Posterior cingulate gyrus (tissue), 11 donors: Measurements from ENCODE around the gene SFXN3.

Experiments used
- DNase-seq, 10 donors: peaks; one replicate each; pipeline versions ENCODE4 v3.0.0 to v3.0.0-alpha.2; 2020 to 2021; ENCODE audit warnings: mixed read lengths in 3 of 10
- intact Hi-C: fragments of 100-400 bp; cut with DNase I; formaldehyde crosslinking; loops from one replicate; pipeline ENCODE4 v1.15.1; 2023

The SFXN3 gene

DNA sequence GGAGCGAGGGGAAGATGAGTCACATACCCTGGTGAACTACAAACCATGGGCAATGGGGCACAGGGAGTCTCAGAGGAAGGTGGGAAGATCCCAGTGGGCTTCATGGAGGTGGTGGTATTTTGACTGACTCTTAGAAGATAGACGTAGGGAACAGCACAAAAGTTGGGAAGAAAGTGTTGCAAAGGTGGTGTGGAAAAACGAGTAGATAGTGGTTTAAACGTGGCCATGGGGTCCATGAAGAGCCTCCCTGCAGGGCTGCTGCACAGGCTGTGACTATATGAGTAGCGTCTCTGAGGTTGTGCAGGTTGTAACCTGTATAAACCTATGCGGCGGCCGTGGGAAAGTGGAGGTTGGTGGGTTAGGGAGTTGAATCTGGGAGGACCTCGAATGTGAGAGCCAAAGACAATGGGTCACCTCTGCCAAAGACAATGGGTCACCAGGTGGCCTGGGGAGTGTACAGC is 17.6 kb upstream of the SFXN3 start:
- DNase-seq: no peak
- intact Hi-C loops: no loop called here

DNA sequence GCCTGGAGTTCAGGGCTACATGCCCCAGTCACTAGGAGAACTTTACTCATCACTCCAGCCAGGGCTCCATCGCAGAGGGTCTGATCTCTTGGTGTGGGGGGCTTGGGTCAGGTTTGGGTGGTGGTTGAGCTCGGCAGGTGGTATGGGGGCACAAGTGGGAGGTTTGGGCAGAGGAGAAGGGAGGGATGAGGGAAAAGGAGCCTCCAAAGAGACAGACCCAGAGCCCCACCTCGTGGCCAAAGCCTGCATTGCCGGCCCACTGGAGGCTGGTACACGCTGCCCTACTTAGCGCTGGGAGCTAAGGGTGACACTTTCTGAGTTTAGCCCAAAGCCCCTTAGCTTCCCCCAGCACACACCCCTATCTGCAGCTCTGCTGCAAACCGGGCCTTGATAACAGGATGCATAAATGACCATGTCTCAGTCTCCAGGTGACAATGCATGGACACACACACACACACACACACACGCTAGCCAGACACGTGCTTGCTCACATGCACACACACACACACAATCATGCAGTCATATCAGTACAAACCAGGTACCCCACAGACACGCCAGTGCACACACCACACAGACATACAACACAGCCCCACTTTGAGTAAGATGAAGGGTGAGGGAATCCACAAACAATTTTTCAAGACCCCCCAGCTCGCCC is 16.7 kb upstream of the SFXN3 start:
- DNase-seq: peak; percentile 67 to 97 (median 91)
- intact Hi-C loops: loop anchor here (1.0 kb wide), 1 partner anchor 20 kb away; no protein-coding TSS in a partner anchor

DNA sequence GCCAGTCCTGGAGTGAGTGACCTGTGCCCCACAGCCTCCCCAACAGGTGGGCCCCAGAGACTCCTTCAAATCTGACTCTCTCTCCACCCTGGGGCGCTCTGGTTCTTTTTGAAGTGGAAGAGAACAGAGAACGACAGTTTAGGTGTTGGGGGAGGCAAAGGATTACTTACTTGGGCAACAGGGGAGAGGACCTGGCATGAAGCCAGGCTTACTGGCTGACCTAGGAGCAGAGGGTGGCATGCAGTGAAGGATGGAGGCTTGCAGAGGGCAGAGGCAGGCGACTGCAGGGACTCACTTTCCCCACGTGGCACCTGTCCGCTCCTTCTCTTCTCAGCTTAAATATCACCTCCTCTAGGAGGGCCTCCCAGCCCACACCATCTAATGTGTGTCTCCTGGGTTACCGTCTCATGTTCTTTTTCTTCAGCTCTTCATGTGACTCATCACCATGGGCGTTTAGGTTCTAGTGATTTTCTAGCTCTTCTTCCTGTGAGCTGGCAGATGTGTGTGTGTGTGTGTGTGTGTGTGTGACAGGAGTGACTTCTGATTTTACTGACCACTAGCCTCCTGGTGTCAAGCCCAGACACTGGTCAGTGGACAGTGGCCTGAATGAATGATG is 16.0 kb upstream of the SFXN3 start:
- no peak for DNase-seq
- intact Hi-C loops: loop anchor here (1.0 kb wide), 1 partner anchor 21 kb away; no protein-coding TSS in a partner anchor

DNA sequence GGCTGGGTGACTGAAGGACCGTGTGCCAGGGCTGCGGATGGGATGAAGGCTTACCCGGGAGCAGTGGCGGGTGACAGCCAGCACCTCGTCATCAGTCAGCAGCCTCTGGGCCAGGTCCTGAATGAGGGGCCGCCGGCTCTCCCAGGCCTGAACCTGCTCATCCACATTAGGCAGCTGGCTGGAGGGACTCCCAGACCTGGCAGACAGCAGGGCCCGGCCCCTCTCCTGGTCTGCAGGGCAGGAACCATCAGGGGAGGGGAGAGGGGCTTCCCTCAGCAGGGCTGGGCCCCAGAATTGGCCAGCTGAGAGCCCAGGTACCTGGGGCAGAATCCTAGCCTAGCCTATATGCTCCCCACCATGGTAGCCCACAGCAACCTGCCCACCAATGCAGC is 15.5 kb upstream of the SFXN3 start:
- peak in 1 of 10 donors; percentile 47 for DNase-seq
- intact Hi-C loops: no loop called here

DNA sequence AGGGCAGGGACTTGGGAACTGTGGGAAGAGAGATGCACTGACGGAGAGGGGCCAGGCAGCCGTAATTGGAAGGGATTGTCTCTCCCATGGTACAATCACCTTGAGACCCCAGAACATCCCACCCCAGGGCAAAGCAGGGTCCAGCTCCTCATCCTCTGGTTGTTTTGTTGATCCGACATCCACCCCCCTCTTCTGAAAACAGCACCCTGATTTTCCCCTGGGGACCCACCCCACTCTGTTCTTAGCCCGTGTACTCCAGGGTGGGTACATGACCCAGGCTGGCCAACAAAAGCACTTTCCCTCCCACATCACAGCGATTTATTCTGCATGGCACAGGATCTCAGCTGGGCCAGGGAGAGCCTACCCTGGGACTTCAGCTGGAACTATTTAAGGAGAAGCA is 14.2 kb upstream of the SFXN3 start:
- intact Hi-C loops: no loop called here
- DNase-seq: peak in 1 of 10 donors; percentile 23

DNA sequence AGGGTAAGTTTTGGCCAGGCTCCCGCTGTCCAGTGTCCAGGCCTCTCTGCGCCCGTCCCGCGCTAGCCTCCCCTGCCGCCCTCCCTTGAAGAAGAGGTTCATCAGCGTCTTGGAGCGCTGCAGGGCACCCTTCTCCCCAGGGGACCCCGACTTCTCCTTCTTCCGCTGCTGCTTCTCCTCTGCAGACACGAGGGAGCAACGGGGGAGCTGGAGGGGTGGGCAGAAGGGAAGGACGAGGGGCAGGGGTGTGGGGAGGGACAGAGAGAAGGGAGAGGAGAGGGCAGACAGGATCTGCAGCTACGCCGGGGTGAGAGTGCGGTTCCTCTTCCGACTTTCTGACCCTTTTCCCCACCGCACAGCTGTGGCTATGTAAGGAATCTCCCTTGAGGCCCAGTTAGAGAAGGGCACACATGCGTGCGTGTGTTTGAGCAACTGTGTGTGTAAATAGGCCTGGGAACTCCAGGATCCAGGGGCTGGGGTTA is 12.9 kb upstream of the SFXN3 start:
- intact Hi-C loops: loop anchor here (2.0 kb wide), 1 partner anchor 51 kb away; no protein-coding TSS in a partner anchor
- DNase-seq: peak in 2 of 10 donors; percentile 68 to 70

DNA sequence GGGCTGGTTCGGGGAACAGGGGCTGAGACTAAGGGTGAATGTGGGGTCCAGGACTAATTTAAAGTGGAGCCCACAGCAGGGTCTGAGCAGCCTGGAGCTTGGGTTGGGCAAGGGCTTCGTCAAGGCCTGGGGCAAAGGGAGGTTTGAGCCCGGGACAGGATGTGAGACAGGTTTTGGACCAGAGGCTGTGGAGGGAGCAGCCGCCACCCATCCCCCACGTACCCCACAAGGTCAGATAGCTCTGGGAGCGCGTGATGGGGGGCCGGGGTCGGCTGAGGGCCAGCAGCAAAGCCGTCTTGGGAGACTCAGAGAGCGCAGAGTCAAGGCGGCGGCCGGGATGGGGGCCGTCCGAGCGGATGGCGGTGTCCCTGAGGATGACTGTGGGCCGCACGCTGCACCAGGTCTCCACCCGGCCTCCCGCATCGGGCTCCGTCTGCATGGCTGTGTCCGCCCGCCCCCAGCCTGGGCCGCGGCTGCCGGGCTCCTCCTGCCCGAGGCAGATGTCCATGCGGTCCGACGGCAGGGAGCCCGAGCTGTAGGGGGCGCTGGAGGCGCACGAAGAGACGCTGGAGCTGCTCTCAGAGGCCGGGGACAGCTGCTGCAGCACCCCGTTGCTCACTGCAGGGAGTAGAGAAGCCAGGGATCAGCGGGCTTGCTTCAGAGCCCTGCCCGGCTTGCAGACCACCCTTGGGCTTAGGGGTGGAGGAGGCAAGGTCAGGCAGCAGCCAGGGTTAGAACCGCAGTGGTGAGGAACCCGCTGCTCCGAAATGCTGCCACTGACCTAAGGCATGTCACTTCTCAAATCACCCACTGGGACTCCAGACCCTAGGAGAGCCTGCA is 12.2 kb upstream of the SFXN3 start:
- DNase-seq: peak; percentile 69 to 98 (median 88)
- intact Hi-C loops: loop anchor here (2.0 kb wide), 1 partner anchor 50 kb away; no protein-coding TSS in a partner anchor

DNA sequence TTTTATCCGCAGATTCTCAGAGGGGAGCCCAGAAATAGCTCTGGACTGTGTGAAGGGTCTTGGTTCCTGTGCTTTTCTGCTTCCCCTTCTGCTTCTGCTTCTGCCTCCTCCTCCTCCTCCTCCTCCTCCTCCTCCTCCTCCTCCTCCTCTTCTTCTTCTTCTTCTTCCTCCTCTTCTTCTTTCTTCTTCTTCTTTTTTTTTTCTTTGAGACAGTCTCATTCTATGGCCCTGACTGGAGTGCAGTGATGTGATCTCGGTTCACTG is 11.7 kb upstream of the SFXN3 start:
- intact Hi-C loops: loop anchor here (2.0 kb wide), 1 partner anchor 49 kb away; no protein-coding TSS in a partner anchor
- DNase-seq: no peak

DNA sequence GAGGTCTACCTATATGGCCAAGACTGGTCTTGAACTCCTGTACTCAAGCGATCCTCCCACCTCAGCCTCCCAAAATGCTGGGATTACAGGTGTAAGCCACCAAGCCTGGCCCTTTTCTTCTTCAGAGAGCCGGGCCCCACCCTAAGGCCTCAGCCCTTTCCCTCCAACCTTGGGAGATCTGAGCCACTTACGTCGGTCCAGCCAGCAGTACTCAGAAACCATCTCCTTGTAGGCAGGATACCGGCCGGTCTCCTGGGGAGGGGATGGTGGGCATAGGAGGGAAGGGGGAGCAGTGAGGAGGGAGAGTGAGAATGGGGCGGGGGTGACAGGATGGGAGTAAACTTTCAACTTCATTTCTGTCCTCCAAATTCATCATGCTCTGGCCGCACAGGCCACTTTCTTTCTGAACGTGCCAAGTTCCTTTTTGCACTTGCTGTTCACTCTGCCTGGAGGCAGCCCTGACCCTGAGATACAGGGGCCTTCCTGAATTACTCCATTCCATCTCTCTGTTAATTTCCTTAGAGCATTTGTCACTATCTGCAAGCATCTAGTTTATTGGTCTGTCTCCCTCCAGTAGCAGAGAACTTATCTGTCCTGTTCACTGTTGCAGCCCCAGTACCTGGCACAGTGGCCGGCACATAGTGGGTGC is 10.5 kb upstream of the SFXN3 start:
- peak in 1 of 10 donors; percentile 58 for DNase-seq

DNA sequence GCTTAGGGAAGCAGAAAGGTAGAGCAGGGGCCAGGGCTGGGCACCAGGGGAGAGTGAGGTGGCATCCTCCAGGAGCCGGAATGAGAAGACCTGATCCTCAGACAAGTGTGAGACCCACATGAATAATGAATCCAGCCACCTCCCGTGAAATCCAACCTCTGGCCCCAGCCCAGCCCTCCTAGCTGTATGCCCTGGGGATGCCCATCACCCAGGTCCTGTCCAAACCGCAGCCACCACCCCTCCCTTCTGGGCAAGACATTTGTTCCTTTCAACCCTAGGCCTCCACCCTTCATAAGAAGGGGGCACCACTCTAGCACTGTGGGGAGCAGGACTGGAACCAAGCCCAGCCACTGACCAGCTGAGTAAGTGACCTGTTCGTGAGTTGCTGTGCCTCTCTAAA is 9.8 kb upstream of the SFXN3 start:
- intact Hi-C loops: no loop called here
- peak in 1 of 10 donors; percentile 70 for DNase-seq

More for the DNA sequence above, 10.5 kb upstream of the SFXN3 start:
- intact Hi-C loops: no loop called here

DNA sequence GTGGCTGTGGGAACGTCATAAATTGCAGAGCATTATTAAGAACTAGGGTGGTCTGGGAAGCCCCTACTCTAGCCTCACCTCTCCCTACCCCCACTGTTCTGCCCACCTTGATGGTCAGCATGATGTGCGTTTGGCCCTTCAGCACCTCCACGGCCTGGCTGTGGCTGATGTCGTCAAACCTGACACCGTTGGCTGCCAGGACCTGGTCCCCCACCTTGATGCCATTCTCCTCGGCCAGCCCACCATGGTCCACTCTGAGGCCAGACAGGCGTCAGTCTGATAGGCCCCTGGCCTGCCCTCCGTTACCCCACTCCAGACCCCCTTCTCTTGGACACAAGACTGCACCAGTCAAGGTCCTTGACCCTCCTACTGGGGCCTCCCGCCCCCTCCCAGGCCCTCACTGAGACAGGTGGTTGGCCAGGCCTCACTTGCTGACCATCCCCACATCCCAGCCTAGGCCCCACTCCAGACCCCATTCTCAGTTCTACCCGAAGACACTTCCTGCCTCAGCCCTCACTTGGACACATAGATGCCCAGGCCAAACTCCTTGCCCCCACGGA is 9.3 kb upstream of the SFXN3 start:
- peak in 1 of 10 donors; percentile 55 for DNase-seq
- intact Hi-C loops: no loop called here

DNA sequence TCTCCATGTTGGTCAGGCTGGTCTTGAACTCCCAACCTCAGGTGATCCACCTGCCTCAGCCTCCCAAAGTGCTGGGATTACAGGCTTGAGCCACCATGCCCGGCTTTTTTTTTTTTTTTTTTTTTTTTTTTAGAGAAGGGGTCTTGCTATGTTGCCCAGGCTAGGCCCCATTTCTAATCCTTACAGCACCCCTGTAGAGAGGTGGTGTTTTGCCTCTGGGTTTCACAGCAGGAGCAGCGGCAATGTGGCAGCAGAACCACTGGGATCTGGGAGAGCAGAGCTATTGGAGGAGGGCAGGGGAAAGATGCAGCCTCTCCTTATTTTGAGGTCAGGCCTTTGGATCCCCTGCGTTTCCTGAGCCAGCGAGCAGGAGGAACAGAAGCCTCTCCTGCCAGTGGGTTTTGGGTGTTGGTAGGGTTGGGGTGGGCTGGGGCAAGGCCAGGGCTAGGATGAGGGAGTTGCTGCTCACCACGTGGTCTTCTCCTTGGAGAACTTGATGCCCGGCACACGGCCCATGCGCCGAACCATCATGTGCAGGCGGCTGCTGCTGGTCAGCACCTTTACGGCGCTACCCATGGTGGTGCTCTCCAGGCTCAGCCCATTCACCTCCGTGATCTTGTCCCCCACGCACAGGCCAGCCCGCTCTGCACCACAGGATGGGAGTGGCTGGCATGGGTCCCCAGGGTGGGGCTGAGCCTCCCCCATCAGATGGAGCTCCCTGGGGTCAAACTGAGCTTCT is 7.9 kb upstream of the SFXN3 start:
- intact Hi-C loops: no loop called here
- DNase-seq: peak in 1 of 10 donors; percentile 44

DNA sequence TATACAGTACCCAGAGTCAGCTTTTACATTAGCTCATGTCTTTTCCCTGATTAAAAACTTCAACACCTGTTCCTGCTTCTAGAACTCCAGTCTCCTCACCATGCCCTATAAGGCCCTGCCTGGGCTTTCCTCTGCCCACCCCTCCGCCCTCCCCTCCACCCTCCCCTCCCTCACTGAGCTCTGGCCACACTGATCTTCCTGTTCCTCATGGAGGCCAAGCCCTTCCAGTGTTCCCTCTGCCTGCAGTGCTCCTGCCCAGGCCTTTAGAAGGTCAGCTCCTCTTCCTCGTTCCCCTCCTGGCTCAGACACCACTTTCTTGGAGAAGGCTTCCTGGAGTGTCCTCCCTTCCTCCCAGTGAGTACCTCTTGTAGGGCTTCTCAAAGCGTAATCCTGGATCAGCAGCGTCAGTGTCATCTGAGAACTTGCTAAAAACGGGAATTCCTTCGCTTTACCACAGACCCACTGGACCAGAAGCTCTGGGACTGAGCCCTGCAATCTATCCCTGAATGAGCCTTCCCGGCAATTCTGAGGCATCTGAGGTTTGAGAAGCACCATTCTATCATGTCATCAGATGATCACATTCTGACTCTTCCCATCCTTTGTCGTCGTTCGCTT is 3.8 kb upstream of the SFXN3 start:
- peak in 1 of 10 donors; percentile 15 for DNase-seq
- intact Hi-C loops: no loop called here

DNA sequence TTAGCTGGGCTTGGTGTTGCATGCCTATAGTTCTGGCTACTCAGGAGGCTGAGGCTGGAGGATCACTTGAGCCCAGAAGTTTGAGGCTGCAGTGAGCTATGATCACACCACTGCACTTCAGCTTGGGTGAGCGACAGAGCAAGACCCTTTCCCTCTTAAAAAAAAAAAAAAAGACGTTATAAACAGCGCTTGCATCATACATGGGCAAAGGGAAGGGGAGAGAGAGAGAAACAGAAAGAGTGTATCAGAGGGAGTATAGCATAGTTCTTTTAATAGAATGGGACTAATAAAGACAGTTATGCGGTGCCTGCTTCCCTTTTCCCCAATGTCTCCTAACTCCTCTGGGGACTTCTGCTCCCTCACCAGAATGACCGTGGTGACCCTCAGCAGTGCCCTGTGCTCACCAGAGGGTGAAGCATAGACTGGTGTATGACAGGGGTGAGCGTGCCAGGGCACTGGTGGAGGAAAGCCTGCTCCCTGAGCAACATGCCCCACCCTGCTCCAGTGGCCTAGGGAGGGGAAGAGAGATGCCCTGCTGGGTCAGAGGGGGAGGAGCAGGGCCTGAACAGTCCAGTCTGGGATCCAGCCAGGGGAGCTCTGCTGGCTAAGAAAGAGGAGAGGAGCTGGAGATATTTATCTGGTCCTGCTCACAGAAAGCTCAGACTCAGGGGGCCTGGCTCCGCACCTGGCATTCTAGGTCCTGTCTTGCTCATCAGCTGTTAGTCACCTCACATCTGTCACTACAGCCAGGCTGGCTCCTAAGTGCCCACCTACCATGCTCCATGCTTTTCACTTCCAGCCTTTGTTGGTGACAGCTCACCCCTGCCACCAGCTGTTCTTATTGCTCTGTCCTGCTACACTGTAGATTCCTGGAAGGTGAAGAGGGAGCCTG is 2.3 kb upstream of the SFXN3 start:
- DNase-seq: peak in 1 of 10 donors; percentile 23
- intact Hi-C loops: no loop called here

DNA sequence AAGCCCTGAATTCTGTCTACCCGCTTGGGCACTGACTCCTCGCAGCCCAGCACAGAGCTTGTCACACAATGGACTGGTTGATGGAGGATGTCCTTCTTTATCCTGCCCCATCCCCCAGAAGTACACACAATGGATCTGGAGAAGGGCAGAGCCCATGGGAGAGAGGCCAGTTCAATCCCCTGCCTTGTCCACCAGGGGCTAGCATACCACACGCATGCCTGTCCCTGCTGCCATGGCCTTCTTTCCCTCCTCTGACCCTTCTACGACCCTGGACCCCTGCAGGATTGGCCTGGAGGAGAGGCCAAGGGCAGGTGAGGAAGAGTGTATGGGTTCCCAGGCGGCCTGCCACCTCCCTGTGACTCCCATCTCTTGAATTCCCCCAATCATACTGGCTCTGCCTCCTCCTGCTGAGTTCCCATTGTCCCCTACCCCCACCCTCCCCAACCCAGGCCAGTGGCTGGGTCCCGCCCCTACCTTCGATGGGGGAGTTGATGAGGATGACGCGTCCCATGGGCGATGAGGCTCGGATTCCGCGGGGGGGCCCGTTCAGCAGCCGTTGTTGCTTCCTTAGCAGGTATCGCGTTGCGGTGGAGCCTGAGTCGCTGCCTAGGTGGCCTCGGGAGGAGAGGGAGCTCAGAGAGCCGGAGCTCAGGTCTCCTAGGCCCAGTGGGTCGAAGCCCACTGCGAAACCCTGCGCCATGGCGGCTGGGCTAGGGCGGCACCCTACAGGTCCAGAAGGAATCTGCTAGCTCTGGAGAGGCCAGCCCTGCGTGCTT is 1.3 kb upstream of the SFXN3 start:
- peak in 2 of 10 donors; percentile 83 to 85 for DNase-seq
- intact Hi-C loops: no loop called here

DNA sequence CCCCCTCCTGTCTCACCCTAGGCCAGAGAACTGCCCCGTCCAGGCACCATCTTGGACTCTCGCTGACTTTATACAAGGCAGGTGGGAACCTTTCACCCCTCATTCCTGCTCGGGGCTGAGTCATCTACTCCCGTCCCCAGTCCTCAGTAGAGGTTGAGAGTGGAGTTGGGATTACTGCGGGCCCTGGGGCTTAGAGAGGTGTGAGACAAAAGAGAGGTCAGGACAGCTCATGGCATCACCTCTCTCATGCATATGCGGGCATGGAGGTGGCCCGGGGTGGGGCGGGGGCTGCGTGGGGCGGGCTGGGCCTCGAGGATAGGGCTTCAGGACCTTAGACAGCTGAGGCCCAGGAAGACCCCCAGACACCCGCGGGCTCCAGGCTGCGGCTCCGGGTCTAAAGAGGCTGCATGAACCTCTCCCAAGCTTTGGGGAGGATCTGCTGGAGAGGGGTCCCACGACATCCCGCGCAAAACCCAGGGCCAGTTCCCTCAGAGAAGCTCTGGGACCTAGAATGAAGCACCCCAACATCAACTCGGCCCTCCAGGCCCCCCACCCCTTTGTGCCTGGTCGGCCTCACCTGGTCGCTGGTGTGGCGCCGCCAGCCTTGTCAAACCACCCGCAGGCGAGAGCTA is 422 bp upstream of the SFXN3 start:
- peak in 1 of 10 donors; percentile 82 for DNase-seq
- intact Hi-C loops: no loop called here
